T-helper 1 cell treated with Interleukin-12 subunit alpha and Interleukin-12 subunit beta and Interleukin-4 antibody, amounts not matched to agents 30 μg/mL and 1 μg/mL, for 36 hours (primary cell): Measurements from ENCODE around the gene PTPN4.

Source experiments
- H3K27ac Mint-ChIP-seq: one replicate; pipeline ENCODE4 v1.8.0; 2021; ENCODE audit warnings: mild to moderate bottlenecking, mixed read lengths
- H3K27me3 Mint-ChIP-seq: one replicate; pipeline ENCODE4 v1.8.0; 2021; ENCODE audit warnings: low read depth, mixed read lengths
- H3K36me3 Mint-ChIP-seq: one replicate; pipeline ENCODE4 v1.8.0; 2021; ENCODE audit warnings: low read depth, mixed read lengths
- H3K4me1 Mint-ChIP-seq: one replicate; pipeline ENCODE4 v1.8.0; 2021; ENCODE audit warnings: low read depth, mixed read lengths
- H3K4me3 Mint-ChIP-seq: one replicate; pipeline ENCODE4 v1.8.0; 2021; ENCODE audit warnings: mild to moderate bottlenecking, moderate library complexity, mixed read lengths
- H3K9me3 Mint-ChIP-seq: one replicate; pipeline ENCODE4 v1.8.0; 2021; ENCODE audit warnings: mixed read lengths

Gene PTPN4

DNA sequence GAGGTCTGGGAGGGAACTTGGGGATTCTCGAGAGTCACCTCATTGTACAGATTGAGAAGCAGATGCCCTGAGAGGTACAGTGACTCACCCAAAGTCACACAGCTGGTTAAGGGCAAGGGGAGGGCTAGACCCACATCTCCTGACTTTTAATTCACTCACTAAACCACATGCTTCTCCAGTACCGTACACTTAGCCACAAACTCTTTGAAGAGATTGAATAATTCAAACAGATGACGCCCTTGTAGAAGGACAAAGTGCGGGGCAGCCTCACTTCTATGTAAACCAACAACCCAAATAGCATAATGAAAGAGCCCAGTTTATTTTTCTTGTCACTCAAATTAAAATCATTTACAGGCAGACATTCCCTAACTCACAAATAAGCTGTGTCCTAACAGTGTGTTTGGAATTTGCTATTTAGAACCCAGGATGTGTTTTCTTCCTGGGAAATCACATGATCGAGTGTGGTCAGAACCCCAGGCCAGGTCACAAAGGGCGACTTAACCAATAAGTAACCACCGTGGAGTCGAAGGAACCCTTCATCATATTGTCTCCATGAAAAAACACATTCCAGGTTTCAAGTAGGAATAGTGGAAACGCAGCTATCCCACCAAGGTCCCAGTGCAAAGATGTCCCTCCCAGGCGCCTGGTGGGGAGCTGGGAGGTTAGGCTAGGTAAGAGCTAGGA is 35.8 kb upstream of the PTPN4 start:
- H3K4me3 Mint-ChIP-seq = no peak overlapping the region
- peaks cover 2% of the 10 kb centered on the region for H3K4me1 Mint-ChIP-seq
- H3K27ac Mint-ChIP-seq = no peak overlapping the region

GRCh38 chr2:119724656-119725485 is 34.9 kb upstream of the PTPN4 start:
- Mint-ChIP-seq H3K4me1 (peaks cover 2% of the 10 kb centered on the region), H3K27me3 (peaks cover 5% of the 10 kb centered on the region), H3K9me3 (no peaks in the 10 kb centered on the region), H3K27ac (no peak overlapping the region), H3K36me3 (no peaks in the 10 kb centered on the region), H3K4me3 (no peak overlapping the region)

More for the DNA sequence above, 35.8 kb upstream of the PTPN4 start:
- Mint-ChIP-seq H3K36me3 (no peaks in the 10 kb centered on the region), H3K9me3 (no peaks in the 10 kb centered on the region), H3K27me3 (peaks cover 5% of the 10 kb centered on the region)

DNA sequence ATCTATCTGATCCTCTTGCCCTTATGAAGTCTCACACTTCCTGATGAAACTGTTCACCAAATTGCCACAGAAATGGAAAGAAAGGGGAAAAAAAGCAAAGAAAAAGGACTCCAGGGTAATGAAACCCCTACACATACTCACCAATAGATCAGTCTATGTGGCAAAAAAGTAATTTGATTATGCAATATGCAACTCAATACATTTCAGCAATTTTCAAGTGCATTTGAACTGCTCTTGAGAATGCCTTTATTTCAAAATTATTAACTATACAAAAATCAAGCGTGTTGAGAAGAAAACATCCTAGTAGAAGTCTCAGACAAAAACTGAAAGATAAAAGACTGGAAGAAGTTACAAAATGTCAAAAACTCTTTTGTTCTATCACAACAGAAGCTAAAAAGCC is 32.2 kb upstream of the PTPN4 start:
- Mint-ChIP-seq H3K9me3 (no peaks in the 10 kb centered on the region), H3K4me3 (no peak overlapping the region), H3K4me1 (peaks cover 2% of the 10 kb centered on the region)

GRCh38 chr2:119728421-119728820 is 31.3 kb upstream of the PTPN4 start:
- peaks cover 2% of the 10 kb centered on the region for H3K4me1 Mint-ChIP-seq
- peaks cover 9% of the 10 kb centered on the region for H3K27me3 Mint-ChIP-seq
- no peak overlapping the region for H3K27ac Mint-ChIP-seq
- H3K36me3 Mint-ChIP-seq = no peaks in the 10 kb centered on the region
- no peaks in the 10 kb centered on the region for H3K9me3 Mint-ChIP-seq
- H3K4me3 Mint-ChIP-seq = no peak overlapping the region

More for the DNA sequence above, 32.2 kb upstream of the PTPN4 start:
- H3K27ac Mint-ChIP-seq = no peak overlapping the region
- peaks cover 8% of the 10 kb centered on the region for H3K27me3 Mint-ChIP-seq
- H3K36me3 Mint-ChIP-seq = no peaks in the 10 kb centered on the region

DNA sequence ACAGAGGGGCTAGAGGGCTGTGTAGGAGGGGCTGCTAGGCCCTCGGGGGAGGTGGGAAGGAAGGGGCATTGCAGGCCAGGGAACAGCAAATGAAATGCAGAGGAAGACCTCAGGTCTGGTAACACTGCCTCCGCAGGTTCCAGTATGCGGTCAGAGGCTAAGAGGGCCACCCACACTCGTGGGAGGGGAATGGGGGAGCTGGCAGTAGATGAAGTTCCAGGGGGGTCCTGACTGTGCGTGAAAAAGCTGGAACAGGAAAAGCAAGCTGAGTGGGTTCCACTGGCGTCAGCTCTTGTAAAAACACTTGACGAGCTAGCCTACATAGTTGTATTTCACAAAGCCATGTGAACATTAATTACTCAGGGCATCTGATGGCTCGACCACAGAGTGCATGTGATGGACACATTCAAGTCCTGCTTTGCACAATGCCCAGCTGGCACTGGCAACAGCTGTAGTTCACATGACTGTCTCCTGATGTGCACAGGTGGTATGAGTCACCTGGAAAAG is 29.0 kb upstream of the PTPN4 start:
- Mint-ChIP-seq H3K4me3 (no peak overlapping the region), H3K27me3 (peaks cover 9% of the 10 kb centered on the region), H3K9me3 (no peaks in the 10 kb centered on the region), H3K4me1 (no peaks in the 10 kb centered on the region), H3K36me3 (no peaks in the 10 kb centered on the region), H3K27ac (no peak overlapping the region)

- H3K9me3 Mint-ChIP-seq = no peaks in the 10 kb centered on the region
- H3K4me3 Mint-ChIP-seq = no peak overlapping the region
- no peaks in the 10 kb centered on the region for H3K4me1 Mint-ChIP-seq
- H3K27ac Mint-ChIP-seq = no peak overlapping the region
- no peaks in the 10 kb centered on the region for H3K36me3 Mint-ChIP-seq
- peaks cover 9% of the 10 kb centered on the region for H3K27me3 Mint-ChIP-seq
These were observed 27.7 kb upstream of the PTPN4 start for GRCh38 chr2:119731983-119732382.

DNA sequence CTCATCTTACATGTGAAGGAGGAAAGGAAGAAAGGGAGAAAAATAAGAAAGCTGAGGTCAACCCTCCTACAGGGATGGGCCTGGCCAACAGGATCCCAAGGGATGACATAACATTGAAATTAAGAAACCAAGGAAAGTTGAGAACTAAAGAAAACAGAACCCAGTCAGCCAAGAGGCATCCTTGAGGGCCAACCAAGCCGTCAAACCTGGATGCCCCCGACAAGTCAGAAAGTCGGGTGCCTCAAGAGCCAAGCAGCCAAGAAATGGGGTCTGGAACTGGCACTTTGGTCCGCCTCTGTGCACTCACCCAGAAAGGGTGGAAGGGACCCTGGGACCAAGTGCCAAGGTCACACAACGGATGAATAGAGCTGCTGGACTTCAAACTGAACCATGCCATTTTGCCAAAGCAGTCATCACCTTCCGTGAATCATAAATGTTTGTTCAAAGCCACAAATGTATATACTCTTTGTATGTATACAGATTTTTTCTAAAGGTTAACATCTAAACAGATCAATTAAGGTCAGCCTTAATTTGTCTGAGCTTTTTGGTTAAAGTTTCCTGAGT is 27.0 kb upstream of the PTPN4 start:
- H3K4me3 Mint-ChIP-seq = no peak overlapping the region
- H3K27me3 Mint-ChIP-seq = peaks cover 6% of the 10 kb centered on the region
- H3K27ac Mint-ChIP-seq = no peak overlapping the region
- no peaks in the 10 kb centered on the region for H3K4me1 Mint-ChIP-seq
- H3K36me3 Mint-ChIP-seq = no peaks in the 10 kb centered on the region
- no peaks in the 10 kb centered on the region for H3K9me3 Mint-ChIP-seq

GRCh38 chr2:119734047-119734446 is 25.7 kb upstream of the PTPN4 start:
- H3K9me3 Mint-ChIP-seq = no peaks in the 10 kb centered on the region

DNA sequence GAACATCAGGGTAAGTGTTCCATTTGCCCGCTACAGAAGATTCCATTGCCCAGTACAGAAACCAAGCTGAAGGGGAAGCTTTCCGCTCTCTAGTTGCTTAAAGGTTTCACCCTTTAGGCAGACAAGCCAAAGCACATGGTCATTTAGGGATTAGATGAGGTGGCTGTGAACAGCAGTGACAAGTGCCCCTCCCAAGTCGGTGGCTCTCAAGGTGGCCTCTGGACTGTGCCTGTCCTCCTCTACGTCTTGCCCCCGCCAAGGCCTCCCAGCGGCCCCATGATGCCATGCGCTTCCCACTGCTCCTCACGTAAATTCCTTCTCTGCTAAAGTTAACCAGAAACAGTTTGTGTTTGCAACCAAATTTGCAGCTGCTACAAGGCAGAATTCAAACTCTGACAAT is 24.2 kb upstream of the PTPN4 start:
- H3K4me1 Mint-ChIP-seq = no peaks in the 10 kb centered on the region
- no peaks in the 10 kb centered on the region for H3K9me3 Mint-ChIP-seq
- no peak overlapping the region for H3K4me3 Mint-ChIP-seq
- H3K27me3 Mint-ChIP-seq = peaks cover 10% of the 10 kb centered on the region
- H3K36me3 Mint-ChIP-seq = no peaks in the 10 kb centered on the region
- no peak overlapping the region for H3K27ac Mint-ChIP-seq

More at GRCh38 chr2:119734047-119734446, 25.7 kb upstream of the PTPN4 start:
- H3K36me3 Mint-ChIP-seq = no peaks in the 10 kb centered on the region
- H3K27me3 Mint-ChIP-seq = peaks cover 10% of the 10 kb centered on the region
- H3K27ac Mint-ChIP-seq = no peak overlapping the region
- no peak overlapping the region for H3K4me3 Mint-ChIP-seq
- H3K4me1 Mint-ChIP-seq = no peaks in the 10 kb centered on the region

DNA sequence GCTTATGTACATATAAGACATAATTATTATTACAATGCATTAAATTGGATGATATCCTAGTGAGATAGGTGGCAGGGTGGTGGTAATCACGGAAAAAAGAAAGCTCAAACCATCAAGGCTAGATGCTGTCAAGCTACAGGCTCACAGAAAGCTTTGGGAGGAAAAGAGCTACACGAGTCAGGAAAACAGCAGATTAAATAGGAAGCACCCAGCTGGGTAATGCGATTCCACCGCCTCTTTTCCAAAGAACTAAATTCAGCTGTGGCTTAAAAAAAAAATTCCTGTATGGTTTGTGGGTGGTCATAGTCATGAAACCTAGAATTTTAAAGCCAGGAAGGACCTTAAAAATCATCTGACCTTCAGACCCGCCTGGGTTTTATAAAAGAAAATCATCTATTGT is 23.7 kb upstream of the PTPN4 start:
- H3K9me3 Mint-ChIP-seq = no peaks in the 10 kb centered on the region
- H3K36me3 Mint-ChIP-seq = no peaks in the 10 kb centered on the region
- no peak overlapping the region for H3K27ac Mint-ChIP-seq
- H3K4me1 Mint-ChIP-seq = no peaks in the 10 kb centered on the region
- H3K27me3 Mint-ChIP-seq = peaks cover 10% of the 10 kb centered on the region
- H3K4me3 Mint-ChIP-seq = no peak overlapping the region

DNA sequence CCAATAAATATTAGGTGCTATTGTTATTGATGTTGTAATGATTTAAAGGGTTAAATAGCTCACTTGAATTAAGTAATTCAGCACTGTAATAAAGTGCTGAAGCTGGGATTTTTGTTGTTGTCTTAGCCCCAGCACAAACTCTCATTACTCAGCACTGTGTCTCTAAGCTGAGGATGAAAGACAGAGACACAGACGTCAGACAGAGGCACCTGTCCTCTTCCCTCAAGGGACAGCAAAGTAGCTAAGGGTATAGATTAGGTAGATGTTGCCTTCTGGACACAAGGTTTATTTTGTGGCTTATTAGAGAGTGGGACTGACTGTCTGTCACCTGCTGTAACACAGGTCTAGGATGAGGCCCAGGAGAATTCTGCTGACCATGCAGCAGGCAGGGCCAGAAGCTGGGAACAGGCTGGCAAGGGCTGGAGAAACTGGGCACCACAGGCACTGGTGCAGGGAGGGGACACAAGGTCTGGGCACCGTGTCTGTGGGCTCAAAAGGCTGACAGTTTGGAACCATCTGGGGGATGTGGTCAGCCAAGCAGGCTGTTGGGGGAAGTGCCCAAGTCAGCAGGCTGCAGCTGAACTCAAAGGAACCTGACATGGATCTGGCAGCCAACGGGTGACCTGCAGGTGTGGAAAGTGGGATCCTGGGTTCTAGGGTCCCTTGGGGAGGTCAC is 20.0 kb upstream of the PTPN4 start:
- Mint-ChIP-seq H3K27ac (no peak overlapping the region), H3K4me3 (no peak overlapping the region)

DNA sequence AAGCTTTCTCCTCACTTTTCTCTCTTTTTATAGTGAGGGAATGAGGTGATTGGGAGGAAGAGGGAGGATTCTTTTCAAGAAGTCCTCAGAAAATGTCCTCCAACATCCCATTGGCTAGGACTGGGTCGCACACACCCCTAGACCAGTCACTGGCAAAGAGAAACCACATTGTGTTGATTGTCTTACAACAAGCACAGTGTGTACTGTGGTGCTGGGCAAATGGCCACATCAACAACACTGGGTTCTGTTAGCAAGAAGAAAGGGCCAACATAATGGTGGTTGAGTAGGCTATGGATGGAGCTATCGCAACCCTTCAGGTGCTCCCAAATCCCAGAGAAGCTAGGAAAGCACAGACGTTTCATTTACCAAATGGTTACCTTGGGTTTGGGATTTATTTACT is 18.7 kb upstream of the PTPN4 start:
- peaks cover 11% of the 10 kb centered on the region for H3K27me3 Mint-ChIP-seq
- no peak overlapping the region for H3K27ac Mint-ChIP-seq

More for the DNA sequence above, 20.0 kb upstream of the PTPN4 start:
- Mint-ChIP-seq H3K27me3 (peaks cover 11% of the 10 kb centered on the region), H3K9me3 (no peaks in the 10 kb centered on the region), H3K36me3 (no peaks in the 10 kb centered on the region), H3K4me1 (no peaks in the 10 kb centered on the region)

DNA sequence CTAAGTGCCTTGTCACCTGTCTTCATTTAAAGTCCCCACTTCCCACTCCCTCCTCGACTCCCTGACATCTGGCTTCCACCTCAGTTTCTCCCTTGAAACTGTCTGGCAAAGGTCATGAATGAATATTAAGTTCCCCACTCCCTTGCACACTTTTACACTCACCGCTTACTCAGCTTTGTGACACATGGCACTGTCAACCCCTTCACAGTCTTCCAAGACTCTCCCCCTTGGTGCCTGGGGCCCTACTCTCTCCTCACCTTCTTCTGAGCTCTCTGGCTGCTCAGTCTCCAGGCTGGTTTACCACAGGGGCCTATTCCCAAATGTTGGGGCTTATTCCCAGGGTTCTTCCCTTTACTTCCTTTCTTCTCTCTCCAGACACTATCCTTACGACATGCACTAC is 17.9 kb upstream of the PTPN4 start:
- no peak overlapping the region for H3K27ac Mint-ChIP-seq
- H3K9me3 Mint-ChIP-seq = no peaks in the 10 kb centered on the region
- no peaks in the 10 kb centered on the region for H3K36me3 Mint-ChIP-seq
- peaks cover 11% of the 10 kb centered on the region for H3K27me3 Mint-ChIP-seq
- no peaks in the 10 kb centered on the region for H3K4me1 Mint-ChIP-seq
- no peak overlapping the region for H3K4me3 Mint-ChIP-seq

More for the DNA sequence above, 18.7 kb upstream of the PTPN4 start:
- no peaks in the 10 kb centered on the region for H3K4me1 Mint-ChIP-seq
- no peak overlapping the region for H3K4me3 Mint-ChIP-seq
- no peaks in the 10 kb centered on the region for H3K9me3 Mint-ChIP-seq
- H3K36me3 Mint-ChIP-seq = no peaks in the 10 kb centered on the region

DNA sequence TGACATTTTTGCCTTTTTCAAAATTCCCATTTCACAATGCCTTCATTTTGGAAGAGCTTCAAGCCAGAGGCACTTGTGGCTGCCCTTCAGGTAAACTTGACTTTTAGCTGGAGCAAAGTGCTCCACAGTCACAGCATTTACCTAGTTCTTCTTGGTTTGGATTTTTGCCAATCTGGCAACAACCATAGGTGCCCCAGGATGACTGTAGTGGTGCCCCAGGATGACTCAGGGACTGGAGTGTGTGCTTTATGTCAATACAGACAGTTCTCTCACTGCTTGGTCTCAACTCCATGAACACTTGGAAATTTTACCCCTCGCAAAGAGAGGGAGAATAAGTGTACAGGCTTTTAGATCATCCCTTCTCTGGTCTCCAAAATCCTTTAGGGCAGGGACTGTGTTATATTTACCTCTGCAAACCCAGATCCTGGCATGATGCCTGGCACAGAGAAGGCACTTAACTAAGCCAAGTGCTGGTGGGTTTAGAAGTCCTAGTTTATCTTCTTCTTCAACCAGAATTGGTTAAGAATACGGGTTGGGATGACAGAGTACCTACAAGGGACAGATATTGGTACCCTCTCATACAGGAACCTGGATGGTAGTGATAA is 15.3 kb upstream of the PTPN4 start:
- no peak overlapping the region for H3K27ac Mint-ChIP-seq
- H3K4me1 Mint-ChIP-seq = no peaks in the 10 kb centered on the region
- peaks cover 14% of the 10 kb centered on the region for H3K27me3 Mint-ChIP-seq
- no peaks in the 10 kb centered on the region for H3K36me3 Mint-ChIP-seq
- no peaks in the 10 kb centered on the region for H3K9me3 Mint-ChIP-seq
- H3K4me3 Mint-ChIP-seq = no peak overlapping the region
